Endothelial cell (in vitro differentiated cells): ENCODE data around the gene IP6K3. TPM values are rescaled to one million over a fixed set of nuclear protein-coding genes. Genes with fewer than 3 reads are reported as not detected.
A peak's percentile ranks its signal among the peaks of the same experiment; 100 is the strongest.

ENCODE experiments used
- DNase-seq: peaks from one replicate; pipeline ENCODE4 v3.0.0; 2021; ENCODE audit warnings: low spot score
- H3K27ac Mint-ChIP-seq: one replicate; pipeline ENCODE4 v1.8.0; 2021; ENCODE audit warnings: mixed read lengths, inconsistent platforms; ENCODE audit not compliant: unreplicated experiment
- H3K27me3 Mint-ChIP-seq: one replicate; pipeline ENCODE4 v1.8.0; 2021; ENCODE audit warnings: mild to moderate bottlenecking, moderate library complexity, mixed read lengths, inconsistent platforms; ENCODE audit not compliant: unreplicated experiment
- H3K36me3 Mint-ChIP-seq: one replicate; pipeline ENCODE4 v1.8.0; 2021; ENCODE audit warnings: mild to moderate bottlenecking, low read depth, mixed read lengths, inconsistent platforms; ENCODE audit not compliant: unreplicated experiment
- H3K4me1 Mint-ChIP-seq: one replicate; pipeline ENCODE4 v1.8.0; 2021; ENCODE audit warnings: mild to moderate bottlenecking, mixed read lengths, inconsistent platforms; ENCODE audit not compliant: unreplicated experiment
- H3K4me3 Mint-ChIP-seq: one replicate; pipeline ENCODE4 v1.8.0; 2021; ENCODE audit warnings: mild to moderate bottlenecking, mixed read lengths, inconsistent platforms; ENCODE audit not compliant: unreplicated experiment
- H3K9me3 Mint-ChIP-seq: one replicate; pipeline ENCODE4 v1.8.0; 2021; ENCODE audit warnings: mixed read lengths, inconsistent platforms; ENCODE audit not compliant: unreplicated experiment
- total RNA-seq: library from RNA; stranded (reverse); fragmentation: NEBNext Ultra II Directional; extraction: Animal tissue kit (Norgen Biotek cat#: 25700); gene quantifications from one replicate; pipeline ENCODE4 v1.2.1, GENCODE V29; 2021; ENCODE audit not compliant: unreplicated experiment
- TF ChIP-seq, protein P1 (sequence below): fragments of 200-600 bp; sonication (generic); IDR thresholded peaks from one replicate; pipeline ENCODE4 v1.5.0; 2021; ENCODE audit warnings: antibody characterized with exemption; ENCODE audit not compliant: unreplicated experiment

IP6K3 gene
- total RNA-seq, 1 donor from 2014 or later, result not detected

DNA sequence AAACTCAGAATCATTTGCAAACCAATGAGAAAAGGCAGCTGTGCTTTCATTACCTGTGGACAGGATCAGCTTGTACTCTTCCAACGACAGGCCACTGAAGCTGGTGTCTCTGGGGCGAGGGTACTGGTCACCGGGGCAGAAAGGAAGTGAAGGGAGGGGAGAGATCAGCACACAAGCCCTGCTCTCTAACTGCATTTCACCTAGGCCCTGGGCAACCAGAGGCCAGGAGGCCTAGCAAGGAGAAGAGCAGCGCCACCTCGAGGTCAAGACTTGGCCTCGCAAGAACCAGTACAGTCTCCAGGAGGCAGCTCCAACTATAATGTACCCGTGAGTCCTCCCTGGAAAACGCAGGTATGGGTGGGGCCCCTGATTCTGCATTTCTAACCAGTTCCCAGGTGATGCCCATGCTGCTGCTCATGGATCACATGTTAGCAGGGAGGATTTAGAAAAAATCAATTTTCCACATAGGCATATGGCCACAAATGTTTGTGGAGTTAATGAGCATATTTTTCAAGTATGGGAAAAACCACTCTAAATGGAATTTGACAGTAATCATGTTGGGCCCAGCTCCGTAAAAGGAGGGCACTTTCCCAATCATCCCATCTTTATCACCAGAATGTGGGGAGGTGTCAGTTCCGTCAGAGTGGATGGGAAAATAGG lies 46.2 kb downstream of the IP6K3 start:
- peaks cover 3% of the 10 kb centered on the region for H3K27me3 Mint-ChIP-seq
- DNase-seq, result peak; percentile 86
- peaks cover 33% of the 10 kb centered on the region for H3K36me3 Mint-ChIP-seq
- peak overlapping the region; percentile 96 for H3K27ac Mint-ChIP-seq
- peaks cover 73% of the 10 kb centered on the region for H3K4me1 Mint-ChIP-seq
- TF ChIP-seq, protein P1, sequence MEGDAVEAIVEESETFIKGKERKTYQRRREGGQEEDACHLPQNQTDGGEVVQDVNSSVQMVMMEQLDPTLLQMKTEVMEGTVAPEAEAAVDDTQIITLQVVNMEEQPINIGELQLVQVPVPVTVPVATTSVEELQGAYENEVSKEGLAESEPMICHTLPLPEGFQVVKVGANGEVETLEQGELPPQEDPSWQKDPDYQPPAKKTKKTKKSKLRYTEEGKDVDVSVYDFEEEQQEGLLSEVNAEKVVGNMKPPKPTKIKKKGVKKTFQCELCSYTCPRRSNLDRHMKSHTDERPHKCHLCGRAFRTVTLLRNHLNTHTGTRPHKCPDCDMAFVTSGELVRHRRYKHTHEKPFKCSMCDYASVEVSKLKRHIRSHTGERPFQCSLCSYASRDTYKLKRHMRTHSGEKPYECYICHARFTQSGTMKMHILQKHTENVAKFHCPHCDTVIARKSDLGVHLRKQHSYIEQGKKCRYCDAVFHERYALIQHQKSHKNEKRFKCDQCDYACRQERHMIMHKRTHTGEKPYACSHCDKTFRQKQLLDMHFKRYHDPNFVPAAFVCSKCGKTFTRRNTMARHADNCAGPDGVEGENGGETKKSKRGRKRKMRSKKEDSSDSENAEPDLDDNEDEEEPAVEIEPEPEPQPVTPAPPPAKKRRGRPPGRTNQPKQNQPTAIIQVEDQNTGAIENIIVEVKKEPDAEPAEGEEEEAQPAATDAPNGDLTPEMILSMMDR, result peak; percentile 80
- H3K9me3 Mint-ChIP-seq, result no peaks in the 10 kb centered on the region
- peak overlapping the region; percentile 88 for H3K4me3 Mint-ChIP-seq

DNA sequence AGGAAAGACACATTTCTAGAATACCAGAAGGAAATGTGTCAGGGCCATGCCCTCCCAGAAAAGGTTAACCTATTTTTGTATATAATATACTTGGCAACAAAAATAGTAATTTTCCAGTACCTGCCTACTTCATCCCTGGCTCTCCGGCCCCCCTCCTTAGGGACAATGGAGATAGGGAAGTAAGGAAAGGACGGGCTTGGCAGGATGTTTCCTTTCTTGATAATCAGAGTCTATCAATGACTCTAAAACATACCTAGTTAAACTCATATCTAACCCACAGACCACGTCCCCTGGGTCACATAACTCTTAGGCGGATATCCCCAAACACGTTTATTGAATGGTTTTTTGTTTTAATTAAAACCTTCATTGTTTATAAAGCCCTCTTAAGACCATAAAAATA lies 47.0 kb downstream of the IP6K3 start:
- Mint-ChIP-seq H3K36me3 (peaks cover 33% of the 10 kb centered on the region), H3K27ac (peak overlapping the region; percentile 96), H3K9me3 (no peaks in the 10 kb centered on the region), H3K27me3 (peaks cover 3% of the 10 kb centered on the region), H3K4me1 (peaks cover 78% of the 10 kb centered on the region), H3K4me3 (peak overlapping the region; percentile 88)
- TF ChIP-seq, protein P1, result no peak
- no peak for DNase-seq

DNA sequence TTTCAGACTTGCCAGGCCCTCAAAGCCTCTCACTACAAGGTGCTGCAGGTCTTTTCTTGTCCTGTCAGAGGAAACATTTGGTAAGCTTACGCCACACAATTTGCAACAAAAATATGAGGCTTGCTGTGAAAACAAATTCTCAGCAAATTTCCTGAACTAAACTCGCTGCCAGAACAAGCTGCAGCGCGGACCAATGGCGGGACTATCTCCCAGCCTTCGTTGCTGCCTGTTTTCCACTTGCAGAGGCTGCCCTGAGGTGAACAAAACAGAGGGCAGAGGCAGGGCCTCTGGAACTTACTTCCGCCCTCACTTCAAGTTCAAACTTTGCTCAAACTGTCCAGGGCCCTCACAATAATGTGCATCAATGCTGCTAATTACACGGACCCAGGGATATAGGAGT lies 47.6 kb downstream of the IP6K3 start:
- TF ChIP-seq, protein P1, result no peak
- peak overlapping the region; percentile 81 for H3K4me3 Mint-ChIP-seq
- peaks cover 78% of the 10 kb centered on the region for H3K4me1 Mint-ChIP-seq
- H3K27ac Mint-ChIP-seq, result peak overlapping the region; percentile 89
- H3K36me3 Mint-ChIP-seq, result peaks cover 30% of the 10 kb centered on the region
- peaks cover 5% of the 10 kb centered on the region for H3K27me3 Mint-ChIP-seq
- no peaks in the 10 kb centered on the region for H3K9me3 Mint-ChIP-seq
- no peak for DNase-seq

DNA sequence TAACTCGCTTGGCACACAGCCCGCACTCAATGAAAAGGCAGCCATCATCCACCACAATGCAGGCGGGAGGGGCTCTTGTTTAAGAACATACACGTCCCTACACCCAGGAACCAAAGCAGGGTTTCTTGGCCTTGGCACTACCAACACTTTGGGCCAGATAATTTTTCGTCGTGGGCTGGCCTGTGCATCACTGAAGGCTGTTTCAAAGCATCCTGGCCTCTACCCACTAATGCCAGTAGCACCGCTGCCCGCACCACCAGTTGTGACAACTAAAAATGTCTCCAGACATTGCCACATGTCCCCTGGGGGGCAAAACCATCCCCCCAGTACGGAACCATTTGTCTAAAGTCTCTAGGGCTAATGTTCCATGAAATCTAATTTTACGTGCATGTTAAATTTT lies 48.2 kb downstream of the IP6K3 start:
- Mint-ChIP-seq H3K4me1 (peaks cover 80% of the 10 kb centered on the region), H3K9me3 (no peaks in the 10 kb centered on the region), H3K36me3 (peaks cover 27% of the 10 kb centered on the region), H3K4me3 (peak overlapping the region; percentile 67), H3K27ac (peak overlapping the region; percentile 81), H3K27me3 (peaks cover 7% of the 10 kb centered on the region)
- DNase-seq, result no peak
- TF ChIP-seq, protein P1, result no peak

DNA sequence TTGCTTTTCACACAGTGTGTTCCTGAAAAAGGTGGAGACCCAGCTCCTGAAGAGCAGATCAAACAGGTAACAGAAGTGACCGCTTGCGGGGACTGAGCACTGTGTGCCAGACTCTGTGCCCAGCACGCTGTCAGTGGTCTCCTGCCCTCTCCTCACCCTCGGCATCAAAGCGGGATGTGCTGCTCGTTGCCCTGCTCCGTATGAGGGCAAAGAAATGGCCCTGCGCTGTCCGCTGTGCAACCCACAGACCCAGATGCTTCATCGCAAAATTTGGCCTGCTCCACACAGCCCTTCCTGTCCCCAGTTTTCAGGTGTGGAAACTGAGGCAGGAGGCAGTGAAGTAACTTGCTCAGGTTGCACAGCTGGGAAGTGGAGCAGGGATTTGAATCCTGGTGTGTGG lies 48.9 kb downstream of the IP6K3 start:
- DNase-seq, result no peak
- peaks cover 9% of the 10 kb centered on the region for H3K27me3 Mint-ChIP-seq
- peaks cover 27% of the 10 kb centered on the region for H3K36me3 Mint-ChIP-seq
- TF ChIP-seq, protein P1, result no peak
- peaks cover 85% of the 10 kb centered on the region for H3K4me1 Mint-ChIP-seq
- H3K4me3 Mint-ChIP-seq, result peak overlapping the region; percentile 10
- H3K27ac Mint-ChIP-seq, result peak overlapping the region; percentile 87
- no peaks in the 10 kb centered on the region for H3K9me3 Mint-ChIP-seq
